ENCODE results near the gene MRPL10. TPM values are rescaled to one million over a fixed set of nuclear protein-coding genes. Genes with fewer than 3 reads are reported as not detected.

The MRPL10 gene
- total and polyA plus RNA-seq, 4 donors = 21.6 to 42.2 (median 31.5) TPM

DNA sequence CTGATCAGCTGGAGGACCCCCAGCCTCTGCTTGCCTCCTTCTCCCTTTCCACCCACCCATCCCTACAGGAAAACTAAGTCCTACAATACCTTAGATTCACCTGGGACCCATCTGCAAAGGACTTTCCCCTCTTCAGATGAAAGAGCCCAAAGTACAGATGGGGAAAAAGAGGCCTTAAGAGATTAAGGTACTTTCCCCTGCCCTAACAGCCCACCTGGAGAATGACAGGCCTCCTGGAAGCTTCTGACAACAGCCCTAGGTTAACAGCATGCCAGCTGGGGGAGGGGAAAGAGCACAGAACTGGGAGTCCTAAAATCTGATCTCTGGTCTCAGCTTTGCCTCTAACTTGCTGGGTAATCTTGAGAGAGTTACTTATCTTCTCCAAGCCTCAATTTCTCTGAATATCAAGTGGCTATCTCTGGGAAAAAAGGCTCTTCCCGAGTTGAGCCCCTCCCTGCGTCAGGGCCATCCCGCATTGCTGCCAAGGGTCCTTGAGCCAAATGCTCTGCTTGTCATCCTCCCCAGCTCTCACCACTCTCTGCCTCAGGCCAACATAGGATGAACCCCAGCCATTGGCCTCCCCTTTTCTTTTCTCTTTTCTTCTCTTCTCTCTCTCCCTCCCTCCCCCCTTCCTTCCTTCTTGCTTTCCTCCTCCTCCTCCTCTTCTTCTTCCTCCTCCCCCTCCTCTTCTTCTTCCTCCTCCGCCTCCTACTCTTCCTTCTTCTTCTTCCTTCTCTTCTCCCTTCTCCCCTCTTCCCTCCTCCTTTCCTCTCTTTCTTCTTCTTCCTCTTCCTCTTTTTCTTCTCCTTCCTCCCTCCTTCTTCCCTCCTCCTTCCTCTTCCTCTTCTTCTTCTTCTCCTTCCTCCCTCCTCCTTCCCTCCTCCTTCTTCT is 42.1 kb upstream of the MRPL10 start:
- no peak overlapping the region for H3K27ac ChIP-seq (ENCODE audit: low read depth in 1 of 2, low read length in 2 of 2)
- H3K4me3 ChIP-seq (ENCODE audit: low read length in 2 of 2) = no peak overlapping the region
- H3K36me3 ChIP-seq (ENCODE audit: control insufficient read depth in 1 of 2, insufficient read depth in 2 of 2, low read length in 1 of 2) = no peaks in the 10 kb centered on the region
- intact Hi-C loops (cut with DNase I) = no loop called here
- no peak for ATAC-seq (ENCODE audit: low FRiP score)
- DNase-seq = peak in 1 of 2 donors; percentile 17
- H3K27me3 ChIP-seq (ENCODE audit: control insufficient read depth in 1 of 2, insufficient read depth in 2 of 2, low read length in 1 of 2) = no peaks in the 10 kb centered on the region
- H3K4me1 ChIP-seq (ENCODE audit: control insufficient read depth in 1 of 2, insufficient read depth in 2 of 2, low read length in 2 of 2) = no peaks in the 10 kb centered on the region
- 60 to 69% methylated on average over 4 of the region's 4 CpGs for WGBS, 2 donors
- no peaks in the 10 kb centered on the region for H3K9me3 ChIP-seq (ENCODE audit: control insufficient read depth, low read length)

GRCh38 chr17:47872651-47873161 is 41.4 kb upstream of the MRPL10 start:
- H3K9me3 ChIP-seq (ENCODE audit: control insufficient read depth, low read length) = no peaks in the 10 kb centered on the region
- no peak overlapping the region for H3K27ac ChIP-seq (ENCODE audit: low read depth in 1 of 2, low read length in 2 of 2)
- H3K4me3 ChIP-seq (ENCODE audit: low read length in 2 of 2) = no peak overlapping the region
- WGBS, 2 donors = 12 to 17% methylated on average over 15 of the region's 15 CpGs
- DNase-seq (no peak), ATAC-seq (ENCODE audit: low FRiP score) (no peak)
- H3K36me3 ChIP-seq (ENCODE audit: control insufficient read depth in 1 of 2, insufficient read depth in 2 of 2, low read length in 1 of 2) = no peaks in the 10 kb centered on the region
- no peaks in the 10 kb centered on the region for H3K4me1 ChIP-seq (ENCODE audit: control insufficient read depth in 1 of 2, insufficient read depth in 2 of 2, low read length in 2 of 2)
- intact Hi-C loops (cut with DNase I) = no loop called here
- no peaks in the 10 kb centered on the region for H3K27me3 ChIP-seq (ENCODE audit: control insufficient read depth in 1 of 2, insufficient read depth in 2 of 2, low read length in 1 of 2)

DNA sequence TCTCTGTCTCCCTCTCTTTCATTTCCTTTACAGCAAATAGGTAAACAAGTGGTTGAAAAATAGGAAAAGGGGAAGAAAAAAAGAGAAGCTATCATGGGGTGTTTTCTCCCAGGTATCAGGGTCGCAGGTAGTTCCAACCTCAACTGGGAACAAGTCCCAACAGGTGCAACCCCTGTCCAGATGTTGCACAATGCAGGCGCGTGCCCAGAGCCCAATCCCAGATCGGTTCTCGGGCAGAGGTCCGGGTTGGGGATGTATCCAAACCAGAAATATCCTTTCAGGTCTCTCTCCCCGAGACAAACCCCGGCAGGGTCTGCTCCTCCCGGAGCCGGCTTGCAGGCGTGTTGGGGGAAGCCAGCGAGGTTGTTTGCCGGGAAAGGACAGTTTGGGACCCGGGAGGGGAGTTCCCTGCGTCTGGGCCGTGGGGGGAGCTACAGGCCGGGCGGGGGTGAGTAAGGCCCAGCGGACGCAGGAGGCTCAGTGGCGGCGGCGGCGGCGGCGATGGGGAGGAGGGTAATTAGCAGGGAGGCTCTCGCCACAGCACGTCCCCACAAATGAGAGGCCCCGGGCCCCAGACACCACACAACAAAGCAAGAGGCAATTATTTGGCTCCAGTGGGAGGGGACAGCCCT is 40.8 kb upstream of the MRPL10 start:
- intact Hi-C loops (cut with DNase I) = no loop called here
- no peak for DNase-seq
- no peak overlapping the region for H3K27ac ChIP-seq (ENCODE audit: low read depth in 1 of 2, low read length in 2 of 2)
- H3K9me3 ChIP-seq (ENCODE audit: control insufficient read depth, low read length) = no peaks in the 10 kb centered on the region
- no peaks in the 10 kb centered on the region for H3K4me1 ChIP-seq (ENCODE audit: control insufficient read depth in 1 of 2, insufficient read depth in 2 of 2, low read length in 2 of 2)
- no peak for ATAC-seq (ENCODE audit: low FRiP score)
- 9 to 12% methylated on average over 29 of the region's 29 CpGs for WGBS, 2 donors
- H3K27me3 ChIP-seq (ENCODE audit: control insufficient read depth in 1 of 2, insufficient read depth in 2 of 2, low read length in 1 of 2) = no peaks in the 10 kb centered on the region
- no peak overlapping the region for H3K4me3 ChIP-seq (ENCODE audit: low read length in 2 of 2)
- H3K36me3 ChIP-seq (ENCODE audit: control insufficient read depth in 1 of 2, insufficient read depth in 2 of 2, low read length in 1 of 2) = no peaks in the 10 kb centered on the region

GRCh38 chr17:47871048-47871447 is 39.7 kb upstream of the MRPL10 start:
- intact Hi-C loops (cut with DNase I) = no loop called here
- Histone ChIP-seq H3K27ac (ENCODE audit: low read depth in 1 of 2, low read length in 2 of 2) (no peak overlapping the region), H3K9me3 (ENCODE audit: control insufficient read depth, low read length) (no peaks in the 10 kb centered on the region), H3K27me3 (ENCODE audit: control insufficient read depth in 1 of 2, insufficient read depth in 2 of 2, low read length in 1 of 2) (no peaks in the 10 kb centered on the region), H3K36me3 (ENCODE audit: control insufficient read depth in 1 of 2, insufficient read depth in 2 of 2, low read length in 1 of 2) (no peaks in the 10 kb centered on the region), H3K4me1 (ENCODE audit: control insufficient read depth in 1 of 2, insufficient read depth in 2 of 2, low read length in 2 of 2) (no peaks in the 10 kb centered on the region), H3K4me3 (ENCODE audit: low read length in 2 of 2) (no peak overlapping the region)
- no peak for DNase-seq
- no peak for ATAC-seq (ENCODE audit: low FRiP score)

DNA sequence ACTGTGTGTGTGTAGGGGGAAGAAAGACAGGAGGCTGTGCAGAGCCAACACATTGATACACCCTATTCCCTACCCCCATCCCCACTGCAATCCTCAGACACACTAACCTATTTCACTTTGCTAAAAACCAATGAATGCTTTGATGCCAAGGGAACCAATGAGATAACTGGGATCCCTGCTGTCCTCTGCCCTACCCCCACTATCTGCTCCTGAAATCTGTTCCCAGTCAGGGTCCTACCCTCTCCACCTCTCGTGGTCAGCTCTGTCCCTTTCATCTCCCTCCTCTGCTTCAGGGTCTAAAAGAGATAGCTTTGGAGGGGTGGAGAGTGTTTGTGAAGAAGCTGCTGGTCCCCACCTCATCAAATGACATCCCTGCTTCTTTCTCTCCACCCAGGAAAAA is 38.7 kb upstream of the MRPL10 start:
- ATAC-seq (ENCODE audit: low FRiP score) = no peak
- no peak overlapping the region for H3K4me3 ChIP-seq (ENCODE audit: low read length in 2 of 2)
- no peaks in the 10 kb centered on the region for H3K36me3 ChIP-seq (ENCODE audit: control insufficient read depth in 1 of 2, insufficient read depth in 2 of 2, low read length in 1 of 2)
- 10 to 14% methylated on average over 1 of the region's 1 CpG for WGBS, 2 donors
- no peaks in the 10 kb centered on the region for H3K4me1 ChIP-seq (ENCODE audit: control insufficient read depth in 1 of 2, insufficient read depth in 2 of 2, low read length in 2 of 2)
- DNase-seq = no peak
- no peak overlapping the region for H3K27ac ChIP-seq (ENCODE audit: low read depth in 1 of 2, low read length in 2 of 2)
- H3K27me3 ChIP-seq (ENCODE audit: control insufficient read depth in 1 of 2, insufficient read depth in 2 of 2, low read length in 1 of 2) = no peaks in the 10 kb centered on the region
- intact Hi-C loops (cut with DNase I) = no loop called here
- H3K9me3 ChIP-seq (ENCODE audit: control insufficient read depth, low read length) = no peaks in the 10 kb centered on the region

DNA sequence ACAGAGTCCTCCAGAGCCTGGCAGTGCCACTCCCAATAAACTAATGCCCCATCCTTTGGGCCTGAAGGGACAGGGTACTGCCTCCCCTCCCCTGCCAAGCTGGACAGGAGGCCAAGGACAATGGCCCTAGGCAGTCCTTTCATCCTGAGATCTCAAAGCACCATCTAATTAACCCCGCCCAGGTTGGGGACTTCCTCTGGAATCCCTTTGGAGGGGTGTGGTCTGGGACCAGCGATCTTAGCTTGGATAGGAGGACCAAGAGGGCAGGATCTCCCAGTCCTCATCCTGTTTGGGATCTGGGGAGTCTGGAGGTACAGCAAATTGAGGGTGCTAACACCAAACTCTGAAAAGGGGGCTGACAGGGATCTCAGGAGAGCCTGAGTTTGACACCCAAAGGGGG is 37.8 kb upstream of the MRPL10 start:
- Histone ChIP-seq H3K36me3 (ENCODE audit: control insufficient read depth in 1 of 2, insufficient read depth in 2 of 2, low read length in 1 of 2) (no peaks in the 10 kb centered on the region), H3K9me3 (ENCODE audit: control insufficient read depth, low read length) (no peaks in the 10 kb centered on the region), H3K27me3 (ENCODE audit: control insufficient read depth in 1 of 2, insufficient read depth in 2 of 2, low read length in 1 of 2) (no peaks in the 10 kb centered on the region), H3K27ac (ENCODE audit: low read depth in 1 of 2, low read length in 2 of 2) (no peak overlapping the region), H3K4me1 (ENCODE audit: control insufficient read depth in 1 of 2, insufficient read depth in 2 of 2, low read length in 2 of 2) (no peaks in the 10 kb centered on the region), H3K4me3 (ENCODE audit: low read length in 2 of 2) (no peak overlapping the region)
- intact Hi-C loops (cut with DNase I) = no loop called here
- DNase-seq (no peak), ATAC-seq (ENCODE audit: low FRiP score) (peak; percentile 5)
- 26 to 34% methylated on average over 2 of the region's 2 CpGs for WGBS, 2 donors

GRCh38 chr17:47867813-47868533 is 36.6 kb upstream of the MRPL10 start:
- ATAC-seq (ENCODE audit: low FRiP score) (no peak), DNase-seq (no peak)
- Histone ChIP-seq H3K36me3 (ENCODE audit: control insufficient read depth in 1 of 2, insufficient read depth in 2 of 2, low read length in 1 of 2) (no peaks in the 10 kb centered on the region), H3K4me3 (ENCODE audit: low read length in 2 of 2) (no peak overlapping the region), H3K27ac (ENCODE audit: low read depth in 1 of 2, low read length in 2 of 2) (no peak overlapping the region), H3K27me3 (ENCODE audit: control insufficient read depth in 1 of 2, insufficient read depth in 2 of 2, low read length in 1 of 2) (no peaks in the 10 kb centered on the region), H3K9me3 (ENCODE audit: control insufficient read depth, low read length) (no peaks in the 10 kb centered on the region), H3K4me1 (ENCODE audit: control insufficient read depth in 1 of 2, insufficient read depth in 2 of 2, low read length in 2 of 2) (no peaks in the 10 kb centered on the region)
- intact Hi-C loops (cut with DNase I) = no loop called here
- WGBS, 2 donors = 84 to 86% methylated on average over 11 of the region's 11 CpGs

DNA sequence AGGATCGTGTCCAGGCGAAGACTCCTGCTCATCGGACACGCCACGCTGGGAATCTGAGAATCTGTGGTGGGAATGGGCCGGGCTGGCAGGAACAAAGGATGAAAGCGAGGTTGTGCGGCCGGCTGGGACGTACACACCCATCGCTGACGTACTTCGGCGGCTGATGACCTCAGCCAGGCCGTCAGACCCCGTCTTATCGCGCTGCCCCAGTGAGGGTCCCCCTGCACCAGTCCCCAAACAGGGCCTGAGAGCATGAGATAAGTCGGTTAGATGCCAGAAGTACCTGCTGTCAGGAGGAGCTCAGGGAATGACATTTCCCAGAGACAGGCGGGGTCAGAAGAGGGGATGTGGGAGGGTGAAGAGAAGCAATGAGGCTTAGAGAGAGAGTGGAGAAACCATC is 35.6 kb upstream of the MRPL10 start:
- no peaks in the 10 kb centered on the region for H3K27me3 ChIP-seq (ENCODE audit: control insufficient read depth in 1 of 2, insufficient read depth in 2 of 2, low read length in 1 of 2)
- 64 to 65% methylated on average over 20 of the region's 20 CpGs for WGBS, 2 donors

More for the DNA sequence above, 35.6 kb upstream of the MRPL10 start:
- H3K36me3 ChIP-seq (ENCODE audit: control insufficient read depth in 1 of 2, insufficient read depth in 2 of 2, low read length in 1 of 2) = no peaks in the 10 kb centered on the region
- H3K4me1 ChIP-seq (ENCODE audit: control insufficient read depth in 1 of 2, insufficient read depth in 2 of 2, low read length in 2 of 2) = no peaks in the 10 kb centered on the region
- intact Hi-C loops (cut with DNase I) = no loop called here
- no peak for ATAC-seq (ENCODE audit: low FRiP score)
- H3K4me3 ChIP-seq (ENCODE audit: low read length in 2 of 2) = no peak overlapping the region
- no peak for DNase-seq
- no peaks in the 10 kb centered on the region for H3K9me3 ChIP-seq (ENCODE audit: control insufficient read depth, low read length)
- H3K27ac ChIP-seq (ENCODE audit: low read depth in 1 of 2, low read length in 2 of 2) = no peak overlapping the region

Measured in aorta (tissue), 5 donors.